ENCODE measurements around the gene RAP1GAP.

The RAP1GAP gene

GRCh38 chr1:21671915-21672314, 2.8 kb upstream of the RAP1GAP start:
- H2AFZ ChIP-seq (ENCODE audit: low read length) = no peak overlapping the region
- no peak overlapping the region for H3K4me3 ChIP-seq (ENCODE audit: low read length)
- H3K9ac ChIP-seq (ENCODE audit: low read length) = no peak overlapping the region
- no peaks in the 10 kb centered on the region; the same call in 1 of the 2 replicates for H4K20me1 ChIP-seq (ENCODE audit: insufficient read depth, low read length)
- DNase-seq = no peak
- no peaks in the 10 kb centered on the region for H3K9me2 ChIP-seq (replicated peaks; ENCODE audit: insufficient read depth, low read length)
- no peaks in the 10 kb centered on the region for H3K4me1 ChIP-seq (ENCODE audit: low read length)
- no peaks in the 10 kb centered on the region for H3K79me2 ChIP-seq (ENCODE audit: low read length)
- H3K4me2 ChIP-seq (ENCODE audit: low read depth, low read length) = no peak overlapping the region
- no peak overlapping the region for H3K27ac ChIP-seq (ENCODE audit: low read length)
- H3F3A ChIP-seq (ENCODE audit: insufficient read depth, low read length) = no peaks in the 10 kb centered on the region
- no peaks in the 10 kb centered on the region for H3K36me3 ChIP-seq (replicated peaks; ENCODE audit: insufficient read depth, low read length)
- H3K27me3 ChIP-seq (replicated peaks; ENCODE audit: insufficient read depth, low read length) = peaks cover 7% of the 10 kb centered on the region; the same call in 1 of the 2 replicates
- TF ChIP-seq CTCF (IDR thresholded peaks at IDR 0.05; ENCODE audit: low read length) (no peak), EZH2 (optimal IDR thresholded peaks at IDR 0.05; ENCODE audit: low read depth, low read length) (no peak), EZH2phosphoT487 (IDR thresholded peaks at IDR 0.05; ENCODE audit: low read length) (no peak)
- no peaks in the 10 kb centered on the region for H3K9me3 ChIP-seq (replicated peaks; ENCODE audit: insufficient read depth, low read length)

- Histone ChIP-seq H4K20me1 (ENCODE audit: insufficient read depth, low read length) (no peaks in the 10 kb centered on the region; the same call in 1 of the 2 replicates), H3K4me1 (ENCODE audit: low read length) (no peaks in the 10 kb centered on the region), H2AFZ (ENCODE audit: low read length) (no peak overlapping the region), H3K27me3 (replicated peaks; ENCODE audit: insufficient read depth, low read length) (peaks cover 7% of the 10 kb centered on the region; the same call in 1 of the 2 replicates), H3K9me3 (replicated peaks; ENCODE audit: insufficient read depth, low read length) (no peaks in the 10 kb centered on the region), H3K36me3 (replicated peaks; ENCODE audit: insufficient read depth, low read length) (no peaks in the 10 kb centered on the region), H3K4me3 (ENCODE audit: low read length) (no peak overlapping the region), H3K9ac (ENCODE audit: low read length) (no peak overlapping the region), H3F3A (ENCODE audit: insufficient read depth, low read length) (no peaks in the 10 kb centered on the region), H3K79me2 (ENCODE audit: low read length) (no peaks in the 10 kb centered on the region), H3K4me2 (ENCODE audit: low read depth, low read length) (no peak overlapping the region), H3K9me2 (replicated peaks; ENCODE audit: insufficient read depth, low read length) (no peaks in the 10 kb centered on the region), H3K27ac (ENCODE audit: low read length) (no peak overlapping the region)
- no peak for DNase-seq
- no peak for TF ChIP-seq EZH2 (optimal IDR thresholded peaks at IDR 0.05; ENCODE audit: low read depth, low read length)
- no peak for TF ChIP-seq CTCF (IDR thresholded peaks at IDR 0.05; ENCODE audit: low read length)
- no peak for TF ChIP-seq EZH2phosphoT487 (IDR thresholded peaks at IDR 0.05; ENCODE audit: low read length)
These were observed 2.1 kb upstream of the RAP1GAP start for GRCh38 chr1:21670956-21671902.

- Histone ChIP-seq H3K9ac (ENCODE audit: low read length) (no peak overlapping the region), H3K79me2 (ENCODE audit: low read length) (no peaks in the 10 kb centered on the region), H3K4me2 (ENCODE audit: low read depth, low read length) (no peak overlapping the region), H4K20me1 (ENCODE audit: insufficient read depth, low read length) (no peaks in the 10 kb centered on the region; the same call in 1 of the 2 replicates), H3K36me3 (replicated peaks; ENCODE audit: insufficient read depth, low read length) (no peaks in the 10 kb centered on the region), H2AFZ (ENCODE audit: low read length) (no peak overlapping the region), H3K4me1 (ENCODE audit: low read length) (no peaks in the 10 kb centered on the region), H3K9me3 (replicated peaks; ENCODE audit: insufficient read depth, low read length) (no peaks in the 10 kb centered on the region), H3K27ac (ENCODE audit: low read length) (no peak overlapping the region), H3F3A (ENCODE audit: insufficient read depth, low read length) (no peaks in the 10 kb centered on the region), H3K9me2 (replicated peaks; ENCODE audit: insufficient read depth, low read length) (no peaks in the 10 kb centered on the region), H3K4me3 (ENCODE audit: low read length) (no peak overlapping the region), H3K27me3 (replicated peaks; ENCODE audit: insufficient read depth, low read length) (peaks cover 9% of the 10 kb centered on the region; the same call in 1 of the 2 replicates)
- DNase-seq = no peak
- TF ChIP-seq CTCF (IDR thresholded peaks at IDR 0.05; ENCODE audit: low read length) = no peak
- TF ChIP-seq EZH2 (optimal IDR thresholded peaks at IDR 0.05; ENCODE audit: low read depth, low read length) = no peak
These were observed 1.1 kb upstream of the RAP1GAP start for GRCh38 chr1:21670059-21670881.

Data from MM.1S (cell line).